ENCODE results near the gene GLIS1. TPM values are rescaled to one million over a fixed set of nuclear protein-coding genes. Genes with fewer than 3 reads are reported as not detected.
A peak's percentile ranks its signal among the peaks of the same experiment; 100 is the strongest.

The GLIS1 gene
- total and polyA plus RNA-seq, 2 experiments from 2014 or later: 0.77 to 0.95 TPM

GRCh38 chr1:53643881-53644390 is 95.0 kb downstream of the GLIS1 start:
- H3K27me3 ChIP-seq: no peaks in the 10 kb centered on the region
- H3K4me3 ChIP-seq: no peak overlapping the region
- H3K4me1 ChIP-seq (ENCODE audit: low read depth): no peaks in the 10 kb centered on the region
- no peak overlapping the region for H3K27ac ChIP-seq
- H3K9me3 ChIP-seq (ENCODE audit: low read depth): no peaks in the 10 kb centered on the region
- no peaks in the 10 kb centered on the region for H3K36me3 ChIP-seq
- DNase-seq (ENCODE audit: low read depth in 1 of 2, low spot score in 1 of 2): peak in 1 of 2 donors; percentile 8
- TF ChIP-seq CTCF (IDR thresholded peaks at IDR 0.05; ENCODE audit: low read depth, low read length): no peak

GRCh38 chr1:53643041-53643880 is 95.7 kb downstream of the GLIS1 start:
- no peaks in the 10 kb centered on the region for H3K36me3 ChIP-seq
- H3K9me3 ChIP-seq (ENCODE audit: low read depth): no peaks in the 10 kb centered on the region
- H3K27me3 ChIP-seq: no peaks in the 10 kb centered on the region
- no peak for TF ChIP-seq CTCF (IDR thresholded peaks at IDR 0.05; ENCODE audit: low read depth, low read length)
- no peak for DNase-seq (ENCODE audit: low read depth in 1 of 2, low spot score in 1 of 2)
- H3K27ac ChIP-seq: no peak overlapping the region
- no peak overlapping the region for H3K4me3 ChIP-seq
- H3K4me1 ChIP-seq (ENCODE audit: low read depth): no peaks in the 10 kb centered on the region

- no peak for DNase-seq (ENCODE audit: low read depth in 1 of 2, low spot score in 1 of 2)
Observed at GRCh38 chr1:53642607-53643006, 96.4 kb downstream of the GLIS1 start.

GRCh38 chr1:53642215-53642555 is 96.8 kb downstream of the GLIS1 start:
- H3K9me3 ChIP-seq (ENCODE audit: low read depth): no peaks in the 10 kb centered on the region
- DNase-seq (ENCODE audit: low read depth in 1 of 2, low spot score in 1 of 2): no peak
- no peaks in the 10 kb centered on the region for H3K36me3 ChIP-seq
- TF ChIP-seq CTCF (IDR thresholded peaks at IDR 0.05; ENCODE audit: low read depth, low read length): no peak
- no peak overlapping the region for H3K4me3 ChIP-seq
- no peaks in the 10 kb centered on the region for H3K27me3 ChIP-seq
- H3K27ac ChIP-seq: no peak overlapping the region
- no peaks in the 10 kb centered on the region for H3K4me1 ChIP-seq (ENCODE audit: low read depth)

More at GRCh38 chr1:53642607-53643006, 96.4 kb downstream of the GLIS1 start:
- Histone ChIP-seq H3K4me3 (no peak overlapping the region), H3K4me1 (ENCODE audit: low read depth) (no peaks in the 10 kb centered on the region), H3K27ac (no peak overlapping the region), H3K9me3 (ENCODE audit: low read depth) (no peaks in the 10 kb centered on the region), H3K27me3 (no peaks in the 10 kb centered on the region), H3K36me3 (no peaks in the 10 kb centered on the region)
- no peak for TF ChIP-seq CTCF (IDR thresholded peaks at IDR 0.05; ENCODE audit: low read depth, low read length)

- Histone ChIP-seq H3K4me3 (no peak overlapping the region), H3K27me3 (no peaks in the 10 kb centered on the region), H3K27ac (no peak overlapping the region), H3K9me3 (ENCODE audit: low read depth) (no peaks in the 10 kb centered on the region), H3K4me1 (ENCODE audit: low read depth) (no peaks in the 10 kb centered on the region), H3K36me3 (no peaks in the 10 kb centered on the region)
- no peak for DNase-seq (ENCODE audit: low read depth in 1 of 2, low spot score in 1 of 2)
- TF ChIP-seq CTCF (IDR thresholded peaks at IDR 0.05; ENCODE audit: low read depth, low read length): no peak
Observed at GRCh38 chr1:53641481-53642214, 97.3 kb downstream of the GLIS1 start.

Data from cardiac muscle cell (in vitro differentiated cells and primary cell).